Upper lobe of left lung (tissue), 6 donors: ENCODE data around the gene HAT1. TPM values are rescaled to one million over a fixed set of nuclear protein-coding genes. Genes with fewer than 3 reads are reported as not detected.

Source experiments
- ATAC-seq, 2 donors: fragments of 200-7000 bp; cut with Tn5 transposase; one replicate each; pipeline ENCODE4 v1.9.1; 2022; ENCODE audit warnings: mild to moderate bottlenecking in 2 of 2, moderate library complexity in 2 of 2; ENCODE audit not compliant: low FRiP score in 2 of 2
- DNase-seq, 2 donors: peaks; one replicate each; pipeline ENCODE4 v3.0.0-alpha.2; 2019 to 2020
- H3K27ac ChIP-seq, 4 donors: fragments of 200-600 bp; sonication (generic); one replicate each; pipeline ENCODE4 v1.5.1; 2016 to 2019
- H3K27me3 ChIP-seq, 4 donors: fragments of 200-600 bp; sonication (generic); one replicate each; pipeline ENCODE4 v1.5.1; 2017 to 2019
- H3K36me3 ChIP-seq, 4 donors: fragments of 200-600 bp; sonication (generic); one replicate each; pipeline ENCODE4 v1.5.1; 2016 to 2019
- H3K4me1 ChIP-seq, 4 donors: fragments of 200-600 bp; sonication (generic); one replicate each; pipeline ENCODE4 v1.5.1; 2018 to 2019
- H3K4me3 ChIP-seq, 4 donors: fragments of 200-600 bp; sonication (generic); one replicate each; pipeline ENCODE4 v1.5.1; 2017 to 2019; ENCODE audit warnings: mild to moderate bottlenecking in 2 of 4, moderate library complexity in 1 of 4
- H3K9me3 ChIP-seq, 4 donors: fragments of 200-600 bp; sonication (generic); one replicate each; pipeline ENCODE4 v1.5.1; 2018 to 2019
- CTCF ChIP-seq, 6 experiments: fragments of 450-650 bp in 4 of 6; fragments of 200-600 bp in 2 of 6; sonication (generic) in 2 of 6; IDR thresholded peaks; one replicate each; pipeline ENCODE4 v1.5.1; 2016 to 2019; ENCODE audit warnings: antibody characterized with exemption in 6 of 6
- EP300 ChIP-seq, 4 donors: sonication (generic); formaldehyde crosslinking; IDR thresholded peaks; one replicate each; pipeline ENCODE4 v1.5.1; 2017; ENCODE audit warnings: antibody characterized with exemption in 4 of 4, control low read depth in 2 of 4
- POLR2A ChIP-seq, 4 donors: fragments of 450-650 bp; IDR thresholded peaks; one replicate each; pipeline ENCODE4 v1.5.1; 2016 to 2017; ENCODE audit warnings: antibody characterized with exemption in 4 of 4, mild to moderate bottlenecking in 2 of 4
- POLR2AphosphoS5 ChIP-seq, 2 donors: sonication (generic); formaldehyde crosslinking; IDR thresholded peaks; one replicate each; pipeline ENCODE4 v1.5.1; 2017; ENCODE audit warnings: antibody characterized with exemption in 2 of 2
- WGBS, 2 donors: methylation state at CpG; one replicate each; pipeline ENCODE4 v1.1.5; 2017 to 2018; 5-methylcytosine and 5-hydroxymethylcytosine counted together
- total RNA-seq, 6 donors: library from RNA; depleted of rRNA in 4 of 6; stranded (reverse); fragments of >200 nt in 4 of 6; gene quantifications; one replicate each; pipeline versions ENCODE4 v1.1.0 to v1.2.1, GENCODE V29; 2016 to 2021
- donor health status: DM: no; HTN: no; CAD: no; lungs with moderate emphysema.
- donor health status: DM: no; HTN: yes; CAD: no; lungs with severe emphysema.

HAT1 gene
- total RNA-seq, 6 donors from 2014 or later, result 10.3 to 42.6 (median 25.7) TPM

- Histone ChIP-seq H3K4me1 (peaks cover 4 to 26% (median 20%) of the 10 kb centered on the region in 4 donors), H3K27ac (peak overlapping the region; percentile 92 to 97 (median 95)), H3K36me3 (peaks cover 0 to 19% (median 2%) of the 10 kb centered on the region in 4 donors), H3K9me3 (no peaks in the 10 kb centered on the region), H3K4me3 (peak overlapping the region; percentile 87 to 91 (median 89)), H3K27me3 (no peaks in the 10 kb centered on the region)
- TF ChIP-seq EP300 (IDR thresholded peaks at IDR 0.05) (no peak), POLR2AphosphoS5 (IDR thresholded peaks at IDR 0.05) (no peak), POLR2A (IDR thresholded peaks at IDR 0.05) (no peak), CTCF (IDR thresholded peaks at IDR 0.05) (no peak)
- WGBS, 2 donors, result 25 to 34% methylated on average over 13 of the region's 13 CpGs
- ATAC-seq (peak in 1 of 2 donors; percentile 47), DNase-seq (no peak)
Measured at GRCh38 chr2:171923206-171923605, 945 bp downstream of the HAT1 start.

GRCh38 chr2:171924170-171924942 is 2.1 kb downstream of the HAT1 start:
- 95% methylated on average over 17 of the region's 17 CpGs for WGBS, 2 donors
- Histone ChIP-seq H3K4me3 (no peak overlapping the region), H3K36me3 (peaks cover 0 to 21% (median 2%) of the 10 kb centered on the region in 4 donors), H3K27ac (no peak overlapping the region), H3K27me3 (no peaks in the 10 kb centered on the region), H3K4me1 (peaks cover 4 to 26% (median 20%) of the 10 kb centered on the region in 4 donors), H3K9me3 (no peaks in the 10 kb centered on the region)
- TF ChIP-seq EP300 (IDR thresholded peaks at IDR 0.05), result no peak
- TF ChIP-seq POLR2AphosphoS5 (IDR thresholded peaks at IDR 0.05), result no peak
- TF ChIP-seq POLR2A (IDR thresholded peaks at IDR 0.05), result no peak
- no peak for TF ChIP-seq CTCF (IDR thresholded peaks at IDR 0.05)
- DNase-seq (no peak), ATAC-seq (no peak)

GRCh38 chr2:171930385-171930784 is 8.1 kb downstream of the HAT1 start:
- ATAC-seq (no peak), DNase-seq (no peak)
- Histone ChIP-seq H3K27me3 (no peaks in the 10 kb centered on the region), H3K27ac (no peak overlapping the region), H3K4me1 (peaks cover 0 to 3% (median under 1%) of the 10 kb centered on the region in 4 donors), H3K36me3 (peaks cover 0 to 31% (median 6%) of the 10 kb centered on the region in 4 donors), H3K4me3 (no peak overlapping the region), H3K9me3 (no peaks in the 10 kb centered on the region)
- WGBS, 2 donors, result 94 to 96% methylated on average over 4 of the region's 4 CpGs
- TF ChIP-seq EP300 (IDR thresholded peaks at IDR 0.05) (no peak), POLR2A (IDR thresholded peaks at IDR 0.05) (no peak), CTCF (IDR thresholded peaks at IDR 0.05) (no peak), POLR2AphosphoS5 (IDR thresholded peaks at IDR 0.05) (no peak)

GRCh38 chr2:171939058-171939742 is 16.9 kb downstream of the HAT1 start:
- WGBS, 2 donors, result 88 to 90% methylated on average over 9 of the region's 9 CpGs
- no peak for ATAC-seq
- Histone ChIP-seq H3K27me3 (no peaks in the 10 kb centered on the region), H3K4me1 (peaks cover 0 to 3% (median 0%) of the 10 kb centered on the region in 4 donors), H3K4me3 (no peak overlapping the region), H3K27ac (no peak overlapping the region), H3K36me3 (no peaks in the 10 kb centered on the region), H3K9me3 (no peaks in the 10 kb centered on the region)
- TF ChIP-seq POLR2AphosphoS5 (IDR thresholded peaks at IDR 0.05) (no peak), EP300 (IDR thresholded peaks at IDR 0.05) (no peak), CTCF (IDR thresholded peaks at IDR 0.05) (no peak), POLR2A (IDR thresholded peaks at IDR 0.05) (no peak)
- no peak for DNase-seq
